Mammary epithelial cell (primary cell): ENCODE measurements around the gene PRDM12.

Source experiments
- EZH2 ChIP-seq: IDR thresholded peaks from 2 replicates; pipeline ENCODE4 v1.6.1; 2012; ENCODE audit warnings: low read length, inconsistent platforms, borderline replicate concordance
- TF ChIP-seq, protein P1 (sequence below), 2 donors: IDR thresholded peaks in 1 of 2; conservative IDR thresholded peaks in 1 of 2; 2 replicates each; pipeline ENCODE4 v1.5.1; 2011 to 2012; ENCODE audit warnings: inconsistent platforms in 2 of 2, low read length in 2 of 2, mild to moderate bottlenecking in 2 of 2, control low read depth in 1 of 2, low read depth in 1 of 2; ENCODE audit not compliant: insufficient read depth in 1 of 2; ENCODE audit errors: extremely low read depth in 1 of 2

DNA sequence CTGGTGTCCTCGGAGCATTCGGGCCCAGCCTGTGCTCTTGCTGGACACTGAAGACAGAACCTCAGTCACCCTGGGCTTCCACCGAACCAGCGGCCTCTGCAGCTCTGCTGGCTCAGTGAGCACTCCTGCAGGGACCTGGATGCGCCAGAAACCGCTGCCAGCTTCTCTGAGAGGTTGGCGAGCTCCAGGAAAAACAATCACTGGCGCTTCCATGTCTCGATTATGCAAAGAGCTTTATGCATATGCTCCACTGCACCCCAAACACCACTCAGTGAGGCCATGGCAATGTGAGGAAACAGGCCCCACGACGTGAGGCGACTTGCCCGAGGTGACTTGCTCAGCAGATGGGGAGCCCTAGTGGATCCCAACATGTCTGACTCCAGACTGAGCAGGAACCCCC, 11.0 kb downstream of the PRDM12 start:
- TF ChIP-seq EZH2: no peak
- TF ChIP-seq, protein P1, sequence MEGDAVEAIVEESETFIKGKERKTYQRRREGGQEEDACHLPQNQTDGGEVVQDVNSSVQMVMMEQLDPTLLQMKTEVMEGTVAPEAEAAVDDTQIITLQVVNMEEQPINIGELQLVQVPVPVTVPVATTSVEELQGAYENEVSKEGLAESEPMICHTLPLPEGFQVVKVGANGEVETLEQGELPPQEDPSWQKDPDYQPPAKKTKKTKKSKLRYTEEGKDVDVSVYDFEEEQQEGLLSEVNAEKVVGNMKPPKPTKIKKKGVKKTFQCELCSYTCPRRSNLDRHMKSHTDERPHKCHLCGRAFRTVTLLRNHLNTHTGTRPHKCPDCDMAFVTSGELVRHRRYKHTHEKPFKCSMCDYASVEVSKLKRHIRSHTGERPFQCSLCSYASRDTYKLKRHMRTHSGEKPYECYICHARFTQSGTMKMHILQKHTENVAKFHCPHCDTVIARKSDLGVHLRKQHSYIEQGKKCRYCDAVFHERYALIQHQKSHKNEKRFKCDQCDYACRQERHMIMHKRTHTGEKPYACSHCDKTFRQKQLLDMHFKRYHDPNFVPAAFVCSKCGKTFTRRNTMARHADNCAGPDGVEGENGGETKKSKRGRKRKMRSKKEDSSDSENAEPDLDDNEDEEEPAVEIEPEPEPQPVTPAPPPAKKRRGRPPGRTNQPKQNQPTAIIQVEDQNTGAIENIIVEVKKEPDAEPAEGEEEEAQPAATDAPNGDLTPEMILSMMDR (conservative IDR thresholded peaks at IDR 0.05 in 1 of 2, IDR thresholded peaks at IDR 0.05 in 1 of 2; ENCODE audit: extremely low read depth in 1 of 2, insufficient read depth in 1 of 2, low read depth in 1 of 2, low read length in 2 of 2): no peak
